MCF 10A (cell line): ENCODE results near the gene NRXN3. TPM values are rescaled to one million over a fixed set of nuclear protein-coding genes. Genes with fewer than 3 reads are reported as not detected.

Experiments
- BruUV-seq: library from RNA; stranded (reverse); fragments of 400-500 nt; replicated peaks from 2 replicates; lab custom pipeline; 2021; lab: Mats Ljungman, UMichigan
- CTCF ChIA-PET: fragments of 300-600 bp; sonication (Branson Sonifier 250); formaldehyde crosslinking; extraction: SDS; loops from one replicate; lab custom pipeline; 2021; ENCODE audit warnings: antibody characterized with exemption, inconsistent platforms; lab: Yijun Ruan, JAX
- POLR2A ChIA-PET: fragments of 300-600, 350-650 bp; sonication (Branson Sonifier 250); formaldehyde crosslinking; extraction: SDS; loops from one replicate; lab custom pipeline; 2020; ENCODE audit warnings: antibody characterized with exemption, inconsistent platforms; lab: Yijun Ruan, JAX
- DNase-seq: peaks from one replicate; pipeline ENCODE4 v3.0.0-alpha.2; 2018; ENCODE audit not compliant: unreplicated experiment
- H3K27ac Mint-ChIP-seq: one replicate; pipeline ENCODE4 v1.8.0; 2022; ENCODE audit warnings: mild to moderate bottlenecking, low read depth, mixed read lengths; ENCODE audit not compliant: unreplicated experiment
- H3K27me3 Mint-ChIP-seq: one replicate; pipeline ENCODE4 v1.8.0; 2022; ENCODE audit warnings: mixed read lengths; ENCODE audit not compliant: insufficient read depth, unreplicated experiment
- H3K36me3 Mint-ChIP-seq: one replicate; pipeline ENCODE4 v1.8.0; 2022; ENCODE audit warnings: mild to moderate bottlenecking, moderate library complexity, mixed read lengths; ENCODE audit not compliant: insufficient read depth, unreplicated experiment
- H3K4me1 Mint-ChIP-seq: one replicate; pipeline ENCODE4 v1.8.0; 2022; ENCODE audit warnings: mixed read lengths; ENCODE audit not compliant: insufficient read depth, unreplicated experiment
- H3K4me3 Mint-ChIP-seq: one replicate; pipeline ENCODE4 v1.8.0; 2022; ENCODE audit warnings: mild to moderate bottlenecking, moderate library complexity, mixed read lengths; ENCODE audit not compliant: unreplicated experiment
- H3K9me3 Mint-ChIP-seq: one replicate; pipeline ENCODE4 v1.8.0; 2022; ENCODE audit warnings: mixed read lengths; ENCODE audit not compliant: unreplicated experiment
- intact Hi-C: fragments of 100-400 bp; cut with micrococcal nuclease; formaldehyde crosslinking; loops from 2 replicates; pipeline ENCODE4 v1.14.1; 2022
- total RNA-seq: library from RNA; stranded (reverse); gene quantifications from 2 replicates; pipeline ENCODE4 v1.2.3, GENCODE V29; 2022
- TF ChIP-seq, protein P1 (sequence below): fragments of 200-600 bp; IDR thresholded peaks from one replicate; pipeline ENCODE4 v1.8.0; 2022; ENCODE audit warnings: antibody characterized with exemption, mild to moderate bottlenecking; ENCODE audit not compliant: unreplicated experiment

NRXN3 gene
- total RNA-seq, 1 experiment from 2014 or later: not detected

DNA sequence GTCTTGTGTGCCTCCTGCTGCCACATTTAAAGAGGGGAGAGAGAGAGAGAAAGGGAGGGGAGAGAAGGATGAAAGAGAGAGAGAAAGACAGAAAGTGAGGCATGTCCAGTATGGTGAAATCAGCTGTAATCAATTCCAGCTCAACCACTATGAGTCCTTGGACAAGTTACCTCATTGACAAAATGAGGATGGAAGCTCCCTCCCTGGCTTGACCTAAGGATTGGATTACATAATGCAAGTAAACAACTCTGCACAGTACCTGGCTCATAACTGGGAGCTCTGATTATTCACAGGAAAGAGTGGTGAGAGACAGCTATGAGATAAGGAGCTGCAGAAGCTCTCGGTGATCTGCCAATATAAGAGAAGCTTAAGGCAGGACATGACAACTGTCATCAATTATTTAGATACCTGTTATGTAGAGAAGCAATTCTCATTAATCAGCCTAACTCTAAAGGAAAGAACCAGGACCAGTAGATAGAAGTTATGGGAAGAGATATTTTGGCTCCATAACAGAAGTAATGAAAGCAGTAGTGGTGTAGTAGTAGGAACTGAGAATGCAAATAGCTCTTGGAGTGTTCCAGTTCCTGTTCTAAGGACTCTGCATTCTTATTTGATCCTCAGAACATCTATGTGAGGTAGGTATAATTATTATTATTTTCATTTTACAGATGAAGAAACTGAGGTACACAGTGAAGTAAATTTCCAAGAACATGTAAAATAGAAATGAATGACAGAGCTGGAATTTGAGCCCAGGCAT, 1249.6 kb downstream of the NRXN3 start:
- POLR2A ChIA-PET: no interaction called here
- intact Hi-C loops: no loop called here

DNA sequence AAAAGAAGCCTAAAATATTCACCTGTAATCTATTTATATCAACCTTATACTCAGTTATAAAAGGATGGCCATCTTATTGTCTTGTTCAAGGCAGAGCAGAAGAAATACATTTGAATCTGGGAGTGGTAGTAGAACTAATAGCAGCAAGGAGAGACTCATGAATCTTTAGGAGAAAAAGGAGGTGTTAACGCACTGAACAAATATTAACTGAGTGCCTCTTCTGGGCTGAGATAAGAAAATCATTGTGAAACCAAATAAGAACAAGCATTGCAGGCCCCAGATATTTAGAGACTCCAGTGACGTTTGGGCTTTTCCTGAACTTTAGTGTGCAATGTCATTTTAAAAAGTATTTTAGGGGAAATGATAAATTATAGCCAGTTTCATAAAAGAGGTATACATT, 1250.6 kb downstream of the NRXN3 start:
- Mint-ChIP-seq H3K36me3 (no peaks in the 10 kb centered on the region), H3K4me3 (no peak overlapping the region), H3K27me3 (no peaks in the 10 kb centered on the region), H3K9me3 (no peaks in the 10 kb centered on the region), H3K27ac (no peak overlapping the region), H3K4me1 (no peaks in the 10 kb centered on the region)
- ChIA-PET POLR2A (no interaction called here), CTCF (interaction anchor here (0.7 kb wide), 1 partner anchor 460 kb away, joined by 3 read pairs; no protein-coding TSS in a partner anchor)
- TF ChIP-seq, protein P1, sequence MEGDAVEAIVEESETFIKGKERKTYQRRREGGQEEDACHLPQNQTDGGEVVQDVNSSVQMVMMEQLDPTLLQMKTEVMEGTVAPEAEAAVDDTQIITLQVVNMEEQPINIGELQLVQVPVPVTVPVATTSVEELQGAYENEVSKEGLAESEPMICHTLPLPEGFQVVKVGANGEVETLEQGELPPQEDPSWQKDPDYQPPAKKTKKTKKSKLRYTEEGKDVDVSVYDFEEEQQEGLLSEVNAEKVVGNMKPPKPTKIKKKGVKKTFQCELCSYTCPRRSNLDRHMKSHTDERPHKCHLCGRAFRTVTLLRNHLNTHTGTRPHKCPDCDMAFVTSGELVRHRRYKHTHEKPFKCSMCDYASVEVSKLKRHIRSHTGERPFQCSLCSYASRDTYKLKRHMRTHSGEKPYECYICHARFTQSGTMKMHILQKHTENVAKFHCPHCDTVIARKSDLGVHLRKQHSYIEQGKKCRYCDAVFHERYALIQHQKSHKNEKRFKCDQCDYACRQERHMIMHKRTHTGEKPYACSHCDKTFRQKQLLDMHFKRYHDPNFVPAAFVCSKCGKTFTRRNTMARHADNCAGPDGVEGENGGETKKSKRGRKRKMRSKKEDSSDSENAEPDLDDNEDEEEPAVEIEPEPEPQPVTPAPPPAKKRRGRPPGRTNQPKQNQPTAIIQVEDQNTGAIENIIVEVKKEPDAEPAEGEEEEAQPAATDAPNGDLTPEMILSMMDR: no peak
- DNase-seq: no peak
- intact Hi-C loops: no loop called here
- no TSS peak for BruUV-seq

More for the DNA sequence above, 1249.6 kb downstream of the NRXN3 start:
- Mint-ChIP-seq H3K9me3 (no peaks in the 10 kb centered on the region), H3K4me3 (no peak overlapping the region), H3K4me1 (no peaks in the 10 kb centered on the region), H3K36me3 (no peaks in the 10 kb centered on the region), H3K27ac (no peak overlapping the region), H3K27me3 (no peaks in the 10 kb centered on the region)
- BruUV-seq: no TSS peak
- CTCF ChIA-PET: interaction anchor here (0.7 kb wide), 1 partner anchor 459 kb away, joined by 3 read pairs; no protein-coding TSS in a partner anchor
- no peak for DNase-seq
- TF ChIP-seq, protein P1: no peak

DNA sequence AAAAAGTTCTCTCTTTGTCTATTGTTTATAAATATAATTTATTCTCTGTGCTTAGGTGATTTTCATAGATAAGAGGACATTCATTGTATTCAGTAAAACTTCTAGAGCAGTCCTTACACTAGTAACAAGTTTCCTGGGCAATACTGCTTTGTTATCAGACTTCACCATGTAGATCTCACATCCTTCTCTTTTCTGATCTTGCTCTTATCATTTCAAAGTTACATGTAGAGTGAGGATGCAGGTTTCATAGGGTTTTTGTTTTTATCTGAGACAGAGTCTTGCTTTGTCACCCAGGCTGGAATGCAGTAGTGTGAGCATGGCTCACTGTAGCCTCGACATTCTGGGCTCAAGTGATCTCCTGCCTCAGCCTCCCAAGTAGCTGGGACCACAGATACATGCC, 1251.6 kb downstream of the NRXN3 start:
- intact Hi-C loops: no loop called here

DNA sequence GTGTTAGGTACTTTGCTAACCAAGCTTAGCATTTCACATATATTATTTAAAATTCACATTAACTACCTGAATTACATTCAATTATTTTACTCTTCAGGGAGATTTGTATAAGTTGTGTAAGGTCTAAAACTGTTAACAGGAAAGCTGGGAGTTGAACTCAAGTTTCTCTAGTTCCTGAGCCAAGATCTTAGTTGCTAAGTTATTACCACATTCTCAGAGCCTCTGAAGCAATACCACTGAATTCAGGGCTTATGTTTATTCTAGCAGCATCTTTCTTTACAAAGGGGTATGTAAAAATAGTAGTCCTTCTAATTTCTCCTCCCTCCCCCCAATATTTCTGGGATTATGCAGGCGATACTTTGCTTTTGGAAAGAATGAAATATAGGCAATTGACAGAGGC, 1254.3 kb downstream of the NRXN3 start:
- Mint-ChIP-seq H3K36me3 (no peaks in the 10 kb centered on the region), H3K27ac (no peak overlapping the region), H3K4me3 (no peak overlapping the region), H3K27me3 (peaks cover 19% of the 10 kb centered on the region), H3K9me3 (no peaks in the 10 kb centered on the region), H3K4me1 (no peaks in the 10 kb centered on the region)
- no TSS peak for BruUV-seq
- TF ChIP-seq, protein P1: no peak
- intact Hi-C loops: no loop called here
- CTCF ChIA-PET: no interaction called here
- POLR2A ChIA-PET: no interaction called here
- peak; percentile 7 for DNase-seq

More for the DNA sequence above, 1251.6 kb downstream of the NRXN3 start:
- no peaks in the 10 kb centered on the region for H3K9me3 Mint-ChIP-seq
- no peaks in the 10 kb centered on the region for H3K4me1 Mint-ChIP-seq
- ChIA-PET CTCF (no interaction called here), POLR2A (no interaction called here)
- H3K27me3 Mint-ChIP-seq: peaks cover 9% of the 10 kb centered on the region
- DNase-seq: no peak
- H3K27ac Mint-ChIP-seq: no peak overlapping the region
- no peak overlapping the region for H3K4me3 Mint-ChIP-seq
- no TSS peak for BruUV-seq
- no peaks in the 10 kb centered on the region for H3K36me3 Mint-ChIP-seq
- TF ChIP-seq, protein P1: no peak
